OCI-LY7 (cell line): Measurements from ENCODE around the gene TLR6. TPM values are rescaled to one million over a fixed set of nuclear protein-coding genes. Genes with fewer than 3 reads are reported as not detected.

Experiments
- BruUV-seq: library from RNA; stranded (reverse); fragments of 400-500 nt; replicated peaks from 2 replicates; lab custom pipeline; 2021; lab: Mats Ljungman, UMichigan
- CTCF ChIA-PET: fragments of 300-600 bp; sonication (Branson Sonifier 250); formaldehyde crosslinking; loops from one replicate; lab custom pipeline; 2022; ENCODE audit warnings: antibody characterized with exemption; ENCODE audit not compliant: unreplicated experiment; lab: Charles Lee
- POLR2A ChIA-PET: fragments of 300-600 bp; sonication (Branson Sonifier 250); formaldehyde crosslinking; loops from one replicate; lab custom pipeline; 2022; ENCODE audit warnings: antibody characterized with exemption; lab: Charles Lee
- DNase-seq: peaks from one replicate; pipeline ENCODE4 v3.0.0-alpha.2; 2015; ENCODE audit warnings: low spot score
- H2AFZ ChIP-seq: fragments of 200-600 bp; sonication (generic), shearing (Covaris generic); 2 replicates; pipeline ENCODE4 v1.6.1; 2014; ENCODE audit warnings: mild to moderate bottlenecking, antibody characterized with exemption, low read length, moderate library complexity
- H3K27ac ChIP-seq: fragments of 200-600 bp; sonication (generic); 2 replicates; pipeline ENCODE4 v1.5.1; 2014; ENCODE audit warnings: mixed run types, low read depth, mild to moderate bottlenecking, moderate library complexity, low read length, inconsistent platforms; ENCODE audit not compliant: poor library complexity, severe bottlenecking
- H3K36me3 ChIP-seq: fragments of 200-600 bp; sonication (generic); 2 replicates; pipeline ENCODE4 v1.6.1; 2014; ENCODE audit warnings: mild to moderate bottlenecking, antibody characterized with exemption, low read length, moderate library complexity, mixed read lengths; ENCODE audit not compliant: insufficient read depth
- H3K4me1 ChIP-seq: fragments of 200-600 bp; sonication (generic); 2 replicates; pipeline ENCODE4 v1.5.1; 2014; ENCODE audit warnings: mild to moderate bottlenecking, low read length; ENCODE audit not compliant: insufficient read depth, poor library complexity, severe bottlenecking
- H3K4me2 ChIP-seq: fragments of 200-600 bp; sonication (generic); 2 replicates; pipeline ENCODE4 v1.6.1; 2014; ENCODE audit warnings: mild to moderate bottlenecking, low read length
- H3K4me3 ChIP-seq: fragments of 200-600 bp; sonication (generic); 2 replicates; pipeline ENCODE4 v1.5.1; 2014; ENCODE audit warnings: mild to moderate bottlenecking, low read depth, low read length; ENCODE audit not compliant: poor library complexity, severe bottlenecking
- H3K79me2 ChIP-seq: fragments of 200-600 bp; sonication (generic); 2 replicates; pipeline ENCODE4 v1.6.1; 2016; ENCODE audit warnings: low read depth, mild to moderate bottlenecking, low read length, moderate library complexity, mixed read lengths; ENCODE audit not compliant: insufficient read depth
- H3K9me2 ChIP-seq: fragments of 200-600 bp; sonication (generic); 2 replicates; pipeline ENCODE4 v1.6.1; 2016; ENCODE audit warnings: mild to moderate bottlenecking, low read length, mixed read lengths; ENCODE audit not compliant: insufficient read depth
- H3K9me3 ChIP-seq: fragments of 200-600 bp; sonication (generic); 2 replicates; pipeline ENCODE4 v1.6.1; 2014; ENCODE audit warnings: mild to moderate bottlenecking, mixed run types, low read length, mixed read lengths
- H4K20me1 ChIP-seq: fragments of 200-600 bp; sonication (generic); 2 replicates; pipeline ENCODE4 v1.6.1; 2014; ENCODE audit warnings: mild to moderate bottlenecking, antibody characterized with exemption, low read length, moderate library complexity, mixed read lengths; ENCODE audit not compliant: insufficient read depth
- EZH2phosphoT487 ChIP-seq: fragments of 200-600 bp; sonication (generic); IDR thresholded peaks from 2 replicates; pipeline ENCODE4 v1.6.1; 2018; ENCODE audit warnings: low read depth, borderline replicate concordance, mild to moderate bottlenecking, mixed run types, antibody characterized with exemption, low read length, moderate library complexity, mixed read lengths
- intact Hi-C: fragments of 100-400 bp; cut with micrococcal nuclease; formaldehyde crosslinking; loops from one replicate; pipeline ENCODE4 v1.10.0; 2022; ENCODE audit not compliant: unreplicated experiment
- total RNA-seq, 2 experiments: library from RNA; depleted of rRNA in 1 of 2; stranded (reverse); fragments of >200 nt in 1 of 2; shearing (Covaris generic) in 1 of 2; gene quantifications; 2 replicates each; pipeline ENCODE4 v1.2.3, GENCODE V29; 2014 to 2022
- TF ChIP-seq, protein P1 (sequence below): fragments of 200-600 bp; sonication (generic); conservative IDR thresholded peaks from 2 replicates; pipeline ENCODE4 v1.5.1; 2014; ENCODE audit warnings: mild to moderate bottlenecking, antibody characterized with exemption, low read length, moderate library complexity, mixed read lengths

TLR6 gene
- total RNA-seq, 2 experiments from 2014 or later = 1.5 to 9.2 TPM

DNA sequence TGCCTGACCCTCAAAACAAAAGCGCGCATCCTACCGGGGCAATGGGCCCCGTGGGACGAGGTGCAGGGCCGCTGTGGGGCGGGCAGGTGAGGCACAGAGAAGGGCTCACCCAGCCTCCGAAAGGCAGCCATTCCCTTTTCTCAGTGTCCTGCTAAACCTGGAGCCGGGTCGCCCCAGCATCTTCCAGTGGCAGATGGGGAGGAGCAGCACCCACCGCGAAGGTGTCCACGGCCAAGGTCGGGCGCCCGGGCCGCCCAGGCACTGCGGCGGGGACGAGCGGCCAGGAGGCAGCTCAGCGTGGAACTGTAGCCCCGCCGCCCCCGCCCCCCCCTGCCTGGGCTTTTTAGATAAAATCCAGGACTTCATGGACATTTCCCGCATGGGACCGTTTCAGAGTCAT, 32.9 kb downstream of the TLR6 start:
- ChIA-PET POLR2A (no interaction called here), CTCF (no interaction called here)
- H3K9me3 ChIP-seq = no peaks in the 10 kb centered on the region; the same call in 1 of the 2 replicates
- H3K27ac ChIP-seq = no peak overlapping the region
- DNase-seq = no peak
- intact Hi-C loops = no loop called here
- H2AFZ ChIP-seq = no peak overlapping the region
- no TSS peak for BruUV-seq
- no peak overlapping the region for H3K4me3 ChIP-seq
- H3K79me2 ChIP-seq = no peaks in the 10 kb centered on the region
- no peaks in the 10 kb centered on the region for H3K4me1 ChIP-seq
- peaks cover 6% of the 10 kb centered on the region; the same call in 1 of the 2 replicates for H3K36me3 ChIP-seq
- no peak for TF ChIP-seq EZH2phosphoT487
- TF ChIP-seq, protein P1, sequence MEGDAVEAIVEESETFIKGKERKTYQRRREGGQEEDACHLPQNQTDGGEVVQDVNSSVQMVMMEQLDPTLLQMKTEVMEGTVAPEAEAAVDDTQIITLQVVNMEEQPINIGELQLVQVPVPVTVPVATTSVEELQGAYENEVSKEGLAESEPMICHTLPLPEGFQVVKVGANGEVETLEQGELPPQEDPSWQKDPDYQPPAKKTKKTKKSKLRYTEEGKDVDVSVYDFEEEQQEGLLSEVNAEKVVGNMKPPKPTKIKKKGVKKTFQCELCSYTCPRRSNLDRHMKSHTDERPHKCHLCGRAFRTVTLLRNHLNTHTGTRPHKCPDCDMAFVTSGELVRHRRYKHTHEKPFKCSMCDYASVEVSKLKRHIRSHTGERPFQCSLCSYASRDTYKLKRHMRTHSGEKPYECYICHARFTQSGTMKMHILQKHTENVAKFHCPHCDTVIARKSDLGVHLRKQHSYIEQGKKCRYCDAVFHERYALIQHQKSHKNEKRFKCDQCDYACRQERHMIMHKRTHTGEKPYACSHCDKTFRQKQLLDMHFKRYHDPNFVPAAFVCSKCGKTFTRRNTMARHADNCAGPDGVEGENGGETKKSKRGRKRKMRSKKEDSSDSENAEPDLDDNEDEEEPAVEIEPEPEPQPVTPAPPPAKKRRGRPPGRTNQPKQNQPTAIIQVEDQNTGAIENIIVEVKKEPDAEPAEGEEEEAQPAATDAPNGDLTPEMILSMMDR = no peak
- no peaks in the 10 kb centered on the region for H4K20me1 ChIP-seq
- H3K9me2 ChIP-seq = no peaks in the 10 kb centered on the region
- no peak overlapping the region for H3K4me2 ChIP-seq

DNA sequence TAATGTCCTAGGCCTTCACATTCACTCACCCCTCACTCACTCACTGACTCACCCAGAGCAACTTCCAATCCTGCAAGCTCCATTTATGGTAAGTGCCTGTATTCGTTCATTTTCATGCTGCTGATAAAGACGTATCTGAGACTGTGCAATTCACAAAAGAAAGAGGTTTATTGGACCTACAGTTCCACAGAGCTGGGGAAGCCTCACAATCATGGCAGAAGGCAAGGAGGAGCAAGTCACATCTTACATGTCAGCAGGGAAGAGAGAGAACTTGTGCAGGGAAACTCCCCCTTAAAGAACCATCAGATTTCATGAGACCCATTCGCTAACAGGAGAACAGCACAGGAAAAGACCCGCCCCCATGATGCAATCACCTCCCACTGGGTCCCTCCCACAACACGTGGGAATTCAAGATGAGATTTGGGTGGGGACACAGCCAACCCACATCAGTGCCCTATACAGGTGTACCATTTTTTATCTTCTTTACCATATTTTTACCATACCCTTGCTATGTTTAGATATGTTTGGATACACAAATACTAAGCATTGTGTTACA, 33.8 kb downstream of the TLR6 start:
- H3K79me2 ChIP-seq = no peaks in the 10 kb centered on the region
- H4K20me1 ChIP-seq = no peaks in the 10 kb centered on the region
- H3K36me3 ChIP-seq = peaks cover 6% of the 10 kb centered on the region; the same call in 1 of the 2 replicates
- no peak overlapping the region for H3K27ac ChIP-seq
- no peak overlapping the region for H3K4me2 ChIP-seq
- CTCF ChIA-PET = no interaction called here
- DNase-seq = no peak
- no peaks in the 10 kb centered on the region for H3K9me2 ChIP-seq
- no peaks in the 10 kb centered on the region; the same call in 1 of the 2 replicates for H3K9me3 ChIP-seq
- no peak for TF ChIP-seq EZH2phosphoT487
- TF ChIP-seq, protein P1 = no peak
- POLR2A ChIA-PET = interaction anchor here (0.6 to 1.7 kb wide), 5 partner anchors 9 to 229 kb away, joined by 3 to 11 read pairs (median 5); no protein-coding TSS in a partner anchor
- intact Hi-C loops = no loop called here
- BruUV-seq = no TSS peak
- no peak overlapping the region for H2AFZ ChIP-seq
- no peaks in the 10 kb centered on the region for H3K4me1 ChIP-seq
- H3K4me3 ChIP-seq = no peak overlapping the region

DNA sequence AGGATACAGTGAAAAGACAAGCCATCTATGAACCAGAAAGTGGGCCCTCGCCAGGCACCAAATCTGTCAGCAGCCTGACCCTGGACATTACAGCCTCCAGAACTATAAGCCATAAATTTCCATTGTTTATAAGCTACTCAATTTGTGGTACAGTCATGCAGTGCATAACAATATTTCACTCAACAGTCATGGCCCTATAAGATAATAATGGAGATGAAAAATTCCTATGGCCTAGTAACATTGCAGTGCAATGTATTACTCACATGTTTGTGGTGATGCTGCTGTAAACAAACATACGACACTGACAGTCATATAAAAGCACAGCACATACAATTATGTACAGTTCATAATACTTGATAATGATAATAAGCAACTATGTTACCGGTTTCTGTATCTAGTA, 34.9 kb downstream of the TLR6 start:
- DNase-seq = no peak
- Histone ChIP-seq H2AFZ (no peak overlapping the region), H3K4me3 (no peak overlapping the region), H3K9me3 (no peaks in the 10 kb centered on the region; the same call in 1 of the 2 replicates), H3K27ac (no peak overlapping the region), H3K4me1 (peaks cover 6% of the 10 kb centered on the region), H3K79me2 (no peaks in the 10 kb centered on the region), H3K36me3 (peaks cover 6% of the 10 kb centered on the region; the same call in 1 of the 2 replicates), H4K20me1 (no peaks in the 10 kb centered on the region), H3K9me2 (no peaks in the 10 kb centered on the region), H3K4me2 (no peak overlapping the region)
- POLR2A ChIA-PET = interaction anchor here (1.0 to 1.7 kb wide), 5 partner anchors 10 to 61 kb away, joined by 3 to 11 read pairs (median 5); no protein-coding TSS in a partner anchor
- no TSS peak for BruUV-seq
- CTCF ChIA-PET = no interaction called here
- TF ChIP-seq, protein P1 = no peak
- TF ChIP-seq EZH2phosphoT487 = no peak
- intact Hi-C loops = no loop called here
